ENCODE results near the gene CDHR1. TPM values are rescaled to one million over a fixed set of nuclear protein-coding genes. Genes with fewer than 3 reads are reported as not detected.

The CDHR1 gene
- total and polyA plus RNA-seq, 8 donors = 0.06 to 77.6 (median 3.5) TPM; not detected in 4

- Histone ChIP-seq H3K27ac (no peak overlapping the region), H3K27me3 (peaks cover 0 to 76% (median 38%) of the 10 kb centered on the region in 3 donors), H3K9me3 (no peaks in the 10 kb centered on the region), H3K4me1 (peaks cover 9 to 33% (median 17%) of the 10 kb centered on the region in 4 donors), H3K36me3 (no peaks in the 10 kb centered on the region), H3K4me3 (peak overlapping the region; percentile 49 to 56 (median 52))
- intact Hi-C loops (cut with DNase I; ENCODE audit: low total_unique reads) = no loop called here
- 14 to 29% (median 19%) methylated on average over 21 to 43 of the region's 43 CpGs for WGBS, 5 donors
- no peak for TF ChIP-seq CTCF (IDR thresholded peaks at IDR 0.05)
- TF ChIP-seq POLR2A (IDR thresholded peaks at IDR 0.05) = no peak
- TF ChIP-seq EP300 (IDR thresholded peaks at IDR 0.05) = no peak
- no peak for DNase-seq
Measured at GRCh38 chr10:84195044-84195830, 900 bp downstream of the CDHR1 start.

GRCh38 chr10:84196083-84196482 lies 1.7 kb downstream of the CDHR1 start:
- H3K27ac ChIP-seq = no peak overlapping the region
- no peak for TF ChIP-seq POLR2AphosphoS5 (IDR thresholded peaks at IDR 0.05)
- TF ChIP-seq POLR2A (IDR thresholded peaks at IDR 0.05) = no peak
- TF ChIP-seq CTCF (IDR thresholded peaks at IDR 0.05) = no peak
- TF ChIP-seq EP300 (IDR thresholded peaks at IDR 0.05) = no peak

DNA sequence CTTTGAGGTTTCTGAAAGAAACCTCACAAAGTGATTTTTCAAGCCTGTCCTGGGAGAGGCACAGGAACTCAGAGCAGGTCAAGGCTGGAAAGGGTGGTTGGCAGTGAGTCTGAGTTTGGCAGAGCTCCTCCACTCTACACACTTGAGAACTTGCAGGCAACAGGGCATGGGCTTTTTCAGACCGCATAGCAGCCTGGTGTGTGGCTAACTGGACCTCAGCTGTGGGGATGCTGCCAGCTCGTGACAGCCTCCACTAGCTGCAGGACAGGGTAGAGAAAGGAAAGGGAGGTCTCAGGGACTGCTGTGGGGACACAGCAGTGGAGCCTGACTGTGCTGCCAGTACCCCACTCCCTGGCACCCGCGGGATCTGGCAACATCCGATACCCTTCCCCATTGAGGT lies 2.6 kb downstream of the CDHR1 start:
- intact Hi-C loops (cut with DNase I; ENCODE audit: low total_unique reads) = no loop called here
- Histone ChIP-seq H3K4me1 (peaks cover 9 to 33% (median 17%) of the 10 kb centered on the region in 4 donors), H3K4me3 (no peak overlapping the region), H3K27me3 (peaks cover 0 to 65% (median 38%) of the 10 kb centered on the region in 3 donors), H3K36me3 (no peaks in the 10 kb centered on the region), H3K27ac (no peak overlapping the region), H3K9me3 (no peaks in the 10 kb centered on the region)
- DNase-seq = no peak
- TF ChIP-seq CTCF (IDR thresholded peaks at IDR 0.05) (no peak), POLR2AphosphoS5 (IDR thresholded peaks at IDR 0.05) (no peak), EP300 (IDR thresholded peaks at IDR 0.05) (no peak), POLR2A (IDR thresholded peaks at IDR 0.05) (no peak)
- 49 to 77% (median 66%) methylated on average over 5 of the region's 5 CpGs for WGBS, 5 donors

More at GRCh38 chr10:84196083-84196482, 1.7 kb downstream of the CDHR1 start:
- Histone ChIP-seq H3K4me3 (no peak overlapping the region), H3K9me3 (no peaks in the 10 kb centered on the region), H3K36me3 (no peaks in the 10 kb centered on the region), H3K27me3 (peaks cover 0 to 68% (median 38%) of the 10 kb centered on the region in 3 donors), H3K4me1 (peaks cover 9 to 33% (median 17%) of the 10 kb centered on the region in 4 donors)
- DNase-seq = no peak
- 10 to 25% (median 15%) methylated on average over 4 of the region's 4 CpGs for WGBS, 5 donors
- intact Hi-C loops (cut with DNase I; ENCODE audit: low total_unique reads) = no loop called here

- 73 to 82% (median 79%) methylated on average over 5 of the region's 5 CpGs for WGBS, 5 donors
- Histone ChIP-seq H3K36me3 (no peaks in the 10 kb centered on the region), H3K27ac (no peak overlapping the region), H3K9me3 (no peaks in the 10 kb centered on the region), H3K27me3 (peaks cover 0 to 60% (median 38%) of the 10 kb centered on the region in 3 donors), H3K4me1 (peaks cover 9 to 33% (median 17%) of the 10 kb centered on the region in 4 donors), H3K4me3 (no peak overlapping the region)
- TF ChIP-seq CTCF (IDR thresholded peaks at IDR 0.05) = no peak
- no peak for TF ChIP-seq EP300 (IDR thresholded peaks at IDR 0.05)
- TF ChIP-seq POLR2A (IDR thresholded peaks at IDR 0.05) = no peak
- TF ChIP-seq POLR2AphosphoS5 (IDR thresholded peaks at IDR 0.05) = no peak
- DNase-seq = no peak
- intact Hi-C loops (cut with DNase I; ENCODE audit: low total_unique reads) = no loop called here
Measured at GRCh38 chr10:84197643-84198042, 3.3 kb downstream of the CDHR1 start.

Data from stomach (tissue), 9 donors.